HAP-1 (cell line): ENCODE measurements around the gene IL10RA.

Experiments
- DNase-seq, 2 experiments: peaks; one replicate each; pipeline ENCODE4 v3.0.0-alpha.2; 2016 to 2020; ENCODE audit warnings: low spot score in 2 of 2
- H3K27me3 ChIP-seq: fragments of 250-450 bp; sonication (Bioruptor Pico); 2 replicates; pipeline ENCODE4 v1.5.1; 2020; ENCODE audit warnings: low read depth, mild to moderate bottlenecking, moderate library complexity
- H3K36me3 ChIP-seq: fragments of 250-450 bp; sonication (Bioruptor Pico); replicated peaks from 2 replicates; pipeline ENCODE4 v1.5.1; 2020; ENCODE audit warnings: mild to moderate bottlenecking
- H3K4me1 ChIP-seq: fragments of 250-450 bp; sonication (Bioruptor Pico); 2 replicates; pipeline ENCODE4 v1.5.1; 2020; ENCODE audit warnings: mild to moderate bottlenecking
- H3K4me3 ChIP-seq: fragments of 250-450 bp; sonication (Bioruptor Pico); 2 replicates; pipeline ENCODE4 v1.5.1; 2020; ENCODE audit warnings: mild to moderate bottlenecking, moderate library complexity
- H3K9me3 ChIP-seq: fragments of 250-450 bp; sonication (Bioruptor Pico); 2 replicates; pipeline ENCODE4 v1.5.1; 2020; ENCODE audit warnings: mild to moderate bottlenecking, moderate library complexity
- in situ Hi-C: fragments of 300-500 bp; cut with MboI; formaldehyde crosslinking; loops from 3 replicates; pipeline ENCODE4 v1.14.3; 2020; ENCODE audit warnings: low sequenced_read_pairs, inconsistent platforms, mixed read lengths

Gene IL10RA

DNA sequence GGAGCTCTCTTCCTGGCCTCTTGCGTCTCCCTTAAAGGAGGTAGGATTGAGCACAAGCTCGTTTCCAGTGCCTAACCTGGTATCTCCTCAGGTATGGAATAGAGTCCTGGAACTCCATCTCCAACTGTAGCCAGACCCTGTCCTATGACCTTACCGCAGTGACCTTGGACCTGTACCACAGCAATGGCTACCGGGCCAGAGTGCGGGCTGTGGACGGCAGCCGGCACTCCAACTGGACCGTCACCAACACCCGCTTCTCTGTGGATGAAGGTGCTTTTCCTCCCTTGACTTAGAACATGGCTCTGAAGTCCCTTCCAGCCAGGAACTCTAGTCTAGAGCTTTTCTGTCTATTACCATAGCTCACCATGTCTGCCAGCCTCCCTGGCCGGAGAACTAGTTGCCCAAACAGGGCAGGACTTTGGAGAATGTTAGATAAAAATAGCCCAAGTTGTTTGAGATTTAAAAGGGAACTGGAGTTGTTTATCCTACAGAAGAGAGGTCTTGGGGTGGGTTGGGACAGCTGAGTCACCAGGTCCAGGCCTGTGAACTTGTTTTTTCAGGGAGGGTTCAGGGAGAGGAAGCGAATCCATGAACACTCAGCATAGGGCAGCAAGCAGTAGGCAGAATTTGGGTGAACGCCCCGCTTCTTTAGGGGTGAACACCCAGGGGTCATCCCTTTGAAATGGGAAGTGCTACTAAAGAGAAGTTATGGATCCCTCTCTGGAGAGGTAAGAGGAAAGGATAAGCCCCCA, 3.3 kb downstream of the IL10RA start:
- no peaks in the 10 kb centered on the region for H3K9me3 ChIP-seq
- no peaks in the 10 kb centered on the region for H3K36me3 ChIP-seq
- in situ Hi-C loops, result no loop called here
- DNase-seq, result no peak
- no peak overlapping the region for H3K4me3 ChIP-seq
- peaks cover 8% of the 10 kb centered on the region for H3K4me1 ChIP-seq
- peaks cover 2% of the 10 kb centered on the region for H3K27me3 ChIP-seq

DNA sequence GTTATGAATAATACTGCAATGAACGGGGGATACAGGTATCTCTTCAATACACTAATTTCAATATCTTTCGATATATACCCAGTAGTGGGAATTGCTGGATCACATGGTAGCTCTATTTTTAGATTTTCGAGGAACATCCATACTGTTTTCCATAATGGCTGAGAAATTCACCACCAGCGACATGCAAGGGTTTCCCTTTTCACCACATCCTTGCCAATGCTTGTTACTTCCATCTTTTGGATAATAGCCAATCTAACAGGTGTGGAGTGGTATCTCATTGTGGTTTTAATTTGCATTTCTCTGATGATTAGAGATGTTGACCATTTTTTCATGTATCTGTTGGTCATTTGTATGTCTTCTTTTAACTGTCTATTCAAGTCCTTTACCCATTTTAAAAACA, 5.9 kb downstream of the IL10RA start:
- no peaks in the 10 kb centered on the region for H3K4me1 ChIP-seq
- H3K4me3 ChIP-seq, result no peak overlapping the region
- peaks cover 2% of the 10 kb centered on the region for H3K27me3 ChIP-seq
- H3K36me3 ChIP-seq, result no peaks in the 10 kb centered on the region
- in situ Hi-C loops, result no loop called here
- no peak for DNase-seq
- H3K9me3 ChIP-seq, result no peaks in the 10 kb centered on the region

GRCh38 chr11:117992620-117993019, 6.4 kb downstream of the IL10RA start:
- in situ Hi-C loops, result no loop called here
- DNase-seq, result no peak
- H3K36me3 ChIP-seq, result no peaks in the 10 kb centered on the region
- no peak overlapping the region for H3K4me3 ChIP-seq
- H3K9me3 ChIP-seq, result no peaks in the 10 kb centered on the region
- no peaks in the 10 kb centered on the region for H3K4me1 ChIP-seq
- H3K27me3 ChIP-seq, result peaks cover 2% of the 10 kb centered on the region

DNA sequence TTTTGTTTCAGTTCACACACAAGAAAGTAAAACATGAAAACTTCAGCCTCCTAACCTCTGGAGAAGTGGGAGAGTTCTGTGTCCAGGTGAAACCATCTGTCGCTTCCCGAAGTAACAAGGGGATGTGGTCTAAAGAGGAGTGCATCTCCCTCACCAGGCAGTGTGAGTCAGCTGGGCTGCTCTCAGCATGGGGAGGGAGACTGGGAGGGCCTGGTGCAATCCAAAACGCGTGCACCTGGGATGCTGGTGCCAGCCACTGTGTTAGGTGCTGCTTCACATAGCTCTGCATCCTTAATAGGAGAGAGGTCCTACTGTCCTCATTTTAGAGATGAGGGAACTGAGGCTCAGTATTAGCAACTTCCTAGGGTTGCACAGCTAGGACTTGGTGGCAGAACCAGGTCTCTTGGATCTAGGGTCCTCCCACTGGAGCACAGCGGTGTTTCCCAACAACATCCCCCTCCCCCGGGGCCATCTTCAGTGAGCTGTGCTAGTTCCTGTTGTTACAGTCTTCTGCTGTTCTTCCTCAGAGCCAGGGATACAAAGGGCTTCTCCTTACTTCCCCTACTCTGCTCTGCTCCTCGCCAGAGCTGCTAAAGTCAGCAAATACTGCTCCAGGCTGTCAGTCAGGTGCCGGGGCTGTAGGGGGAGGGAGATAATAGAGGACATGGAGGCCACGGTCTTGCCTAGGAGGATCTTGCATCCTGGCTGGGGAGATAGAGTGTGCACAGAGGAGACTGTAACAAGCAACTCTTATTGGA, 8.0 kb downstream of the IL10RA start:
- Histone ChIP-seq H3K4me1 (no peaks in the 10 kb centered on the region), H3K9me3 (no peaks in the 10 kb centered on the region), H3K27me3 (peaks cover 2% of the 10 kb centered on the region; the same call in 1 of the 2 replicates), H3K36me3 (no peaks in the 10 kb centered on the region), H3K4me3 (no peak overlapping the region)
- DNase-seq, result no peak
- in situ Hi-C loops, result no loop called here

- Histone ChIP-seq H3K27me3 (peaks cover 2% of the 10 kb centered on the region; the same call in 1 of the 2 replicates), H3K4me1 (no peaks in the 10 kb centered on the region), H3K36me3 (no peaks in the 10 kb centered on the region), H3K4me3 (no peak overlapping the region), H3K9me3 (no peaks in the 10 kb centered on the region)
- no peak for DNase-seq
- in situ Hi-C loops, result no loop called here
Observed at GRCh38 chr11:117995472-117995871, 9.3 kb downstream of the IL10RA start.

GRCh38 chr11:117996058-117996457, 9.9 kb downstream of the IL10RA start:
- peaks cover 2% of the 10 kb centered on the region; the same call in 1 of the 2 replicates for H3K27me3 ChIP-seq
- H3K36me3 ChIP-seq, result no peaks in the 10 kb centered on the region
- H3K9me3 ChIP-seq, result no peaks in the 10 kb centered on the region
- H3K4me1 ChIP-seq, result no peaks in the 10 kb centered on the region
- H3K4me3 ChIP-seq, result no peak overlapping the region
- in situ Hi-C loops, result no loop called here
- no peak for DNase-seq

DNA sequence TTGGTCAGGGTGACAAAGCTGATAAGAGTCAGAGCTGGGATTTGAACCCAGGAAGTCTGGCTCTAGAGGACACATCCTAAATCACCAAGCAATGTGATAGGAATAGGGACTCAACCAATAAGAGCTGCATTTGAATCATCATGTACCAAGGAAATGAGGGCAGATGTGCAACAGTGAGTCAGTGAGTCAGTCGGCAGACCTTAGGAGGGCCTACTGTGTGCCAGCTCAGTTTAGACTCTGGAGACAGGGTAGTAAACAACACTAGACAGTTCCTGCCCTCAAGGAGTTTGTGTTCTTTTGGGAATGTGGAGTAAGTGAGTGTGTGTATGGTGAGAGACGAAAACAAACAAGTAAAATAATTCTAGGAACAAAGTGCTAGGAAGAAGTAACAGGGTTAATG, 11.2 kb downstream of the IL10RA start:
- Histone ChIP-seq H3K9me3 (no peaks in the 10 kb centered on the region), H3K4me3 (no peak overlapping the region), H3K36me3 (no peaks in the 10 kb centered on the region), H3K27me3 (peaks cover 1% of the 10 kb centered on the region; the same call in 1 of the 2 replicates), H3K4me1 (no peaks in the 10 kb centered on the region)
- no peak for DNase-seq
- in situ Hi-C loops, result no loop called here

DNA sequence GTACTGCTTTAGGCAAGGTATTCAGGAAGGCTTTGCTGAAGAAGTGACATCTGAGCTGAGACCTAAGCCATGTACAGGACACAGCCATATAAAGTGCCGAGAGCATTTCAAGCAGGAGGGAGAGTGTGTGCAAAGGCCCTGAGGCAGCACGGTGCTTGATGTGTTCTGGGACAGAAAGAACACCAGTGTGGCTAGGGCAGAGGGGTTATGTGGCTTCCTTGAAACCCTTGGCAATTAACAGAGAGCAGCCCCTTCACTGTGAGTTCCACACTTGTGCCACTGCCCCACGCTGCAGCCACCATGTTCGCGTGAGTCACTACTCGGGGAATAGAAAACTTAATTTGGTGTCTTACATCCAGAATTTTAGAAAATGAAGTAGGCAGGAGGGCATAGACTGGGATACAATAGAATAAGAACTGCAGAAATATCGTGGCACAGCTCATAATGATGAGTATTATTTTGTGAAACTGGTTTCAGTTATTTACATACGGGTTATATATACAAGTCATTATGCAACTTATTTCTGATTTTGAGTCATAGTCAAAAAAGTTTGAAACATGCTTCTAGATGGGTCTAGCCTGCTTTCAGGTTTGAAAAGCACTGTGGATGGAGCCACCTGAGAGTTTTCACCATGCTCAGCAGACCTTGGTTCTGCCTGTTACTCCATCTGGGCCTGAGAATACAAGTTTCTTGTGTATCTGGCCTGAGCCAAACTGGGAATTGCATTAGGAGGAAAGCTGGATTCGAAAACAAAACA, 11.8 kb downstream of the IL10RA start:
- H3K36me3 ChIP-seq, result no peaks in the 10 kb centered on the region
- H3K9me3 ChIP-seq, result no peaks in the 10 kb centered on the region
- DNase-seq, result no peak
- H3K27me3 ChIP-seq, result no peaks in the 10 kb centered on the region
- H3K4me3 ChIP-seq, result no peak overlapping the region
- in situ Hi-C loops, result no loop called here
- H3K4me1 ChIP-seq, result no peaks in the 10 kb centered on the region

GRCh38 chr11:117998664-117999353, 12.6 kb downstream of the IL10RA start:
- in situ Hi-C loops, result no loop called here
- Histone ChIP-seq H3K4me3 (no peak overlapping the region), H3K36me3 (no peaks in the 10 kb centered on the region), H3K4me1 (no peaks in the 10 kb centered on the region), H3K9me3 (no peaks in the 10 kb centered on the region), H3K27me3 (no peaks in the 10 kb centered on the region; the same call in 1 of the 2 replicates)
- no peak for DNase-seq

DNA sequence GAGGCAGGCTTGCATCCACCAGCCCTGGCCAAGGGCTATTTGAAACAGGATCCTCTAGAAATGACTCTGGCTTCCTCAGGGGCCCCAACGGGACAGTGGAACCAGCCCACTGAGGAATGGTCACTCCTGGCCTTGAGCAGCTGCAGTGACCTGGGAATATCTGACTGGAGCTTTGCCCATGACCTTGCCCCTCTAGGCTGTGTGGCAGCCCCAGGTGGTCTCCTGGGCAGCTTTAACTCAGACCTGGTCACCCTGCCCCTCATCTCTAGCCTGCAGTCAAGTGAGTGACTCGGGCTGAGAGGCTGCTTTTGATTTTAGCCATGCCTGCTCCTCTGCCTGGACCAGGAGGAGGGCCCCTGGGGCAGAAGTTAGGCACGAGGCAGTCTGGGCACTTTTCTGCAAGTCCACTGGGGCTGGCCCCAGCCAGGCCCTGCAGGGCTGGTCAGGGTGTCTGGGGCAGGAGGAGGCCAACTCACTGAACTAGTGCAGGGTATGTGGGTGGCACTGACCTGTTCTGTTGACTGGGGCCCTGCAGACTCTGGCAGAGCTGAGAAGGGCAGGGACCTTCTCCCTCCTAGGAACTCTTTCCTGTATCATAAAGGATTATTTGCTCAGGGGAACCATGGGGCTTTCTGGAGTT, 13.3 kb downstream of the IL10RA start:
- Histone ChIP-seq H3K27me3 (peaks cover 1% of the 10 kb centered on the region; the same call in 1 of the 2 replicates), H3K4me3 (no peak overlapping the region), H3K9me3 (no peaks in the 10 kb centered on the region), H3K36me3 (no peaks in the 10 kb centered on the region), H3K4me1 (no peaks in the 10 kb centered on the region)
- in situ Hi-C loops, result no loop called here
- no peak for DNase-seq

- H3K36me3 ChIP-seq, result no peaks in the 10 kb centered on the region
- peaks cover 6% of the 10 kb centered on the region; the same call in 1 of the 2 replicates for H3K27me3 ChIP-seq
- H3K9me3 ChIP-seq, result no peaks in the 10 kb centered on the region
- H3K4me3 ChIP-seq, result no peak overlapping the region
- no peak for DNase-seq
- H3K4me1 ChIP-seq, result no peaks in the 10 kb centered on the region
- in situ Hi-C loops, result no loop called here
Observed at GRCh38 chr11:118000067-118000849, 14.1 kb downstream of the IL10RA start.

DNA sequence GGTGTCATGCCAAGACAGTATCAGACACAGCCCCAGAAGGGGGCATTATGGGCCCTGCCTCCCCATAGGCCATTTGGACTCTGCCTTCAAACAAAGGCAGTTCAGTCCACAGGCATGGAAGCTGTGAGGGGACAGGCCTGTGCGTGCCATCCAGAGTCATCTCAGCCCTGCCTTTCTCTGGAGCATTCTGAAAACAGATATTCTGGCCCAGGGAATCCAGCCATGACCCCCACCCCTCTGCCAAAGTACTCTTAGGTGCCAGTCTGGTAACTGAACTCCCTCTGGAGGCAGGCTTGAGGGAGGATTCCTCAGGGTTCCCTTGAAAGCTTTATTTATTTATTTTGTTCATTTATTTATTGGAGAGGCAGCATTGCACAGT, 14.6 kb downstream of the IL10RA start:
- Histone ChIP-seq H3K4me1 (no peaks in the 10 kb centered on the region), H3K27me3 (peaks cover 6% of the 10 kb centered on the region; the same call in 1 of the 2 replicates), H3K4me3 (no peak overlapping the region), H3K36me3 (no peaks in the 10 kb centered on the region), H3K9me3 (no peaks in the 10 kb centered on the region)
- in situ Hi-C loops, result no loop called here
- no peak for DNase-seq
